ENCODE data around the gene ZDHHC8. TPM values are rescaled to one million over a fixed set of nuclear protein-coding genes. Genes with fewer than 3 reads are reported as not detected.

ZDHHC8 gene
- total RNA-seq, 3 donors from 2014 or later (not counting 1 experiment from before 2014, with no cell fraction given): 64.0 to 75.6 (median 65.3) TPM

GRCh38 chr22:20183823-20184222 is 52.2 kb downstream of the ZDHHC8 start:
- Mint-ChIP-seq H3K36me3 (no peaks in the 10 kb centered on the region), H3K9me3 (no peaks in the 10 kb centered on the region), H3K4me1 (no peaks in the 10 kb centered on the region), H3K4me3 (no peak overlapping the region), H3K27ac (no peak overlapping the region), H3K27me3 (ENCODE audit: low read depth in 2 of 2) (no peaks in the 10 kb centered on the region)
- 83% methylated on average over 6 of the region's 6 CpGs for WGBS (ENCODE audit: insufficient coverage)
- intact Hi-C loops (cut with micrococcal nuclease): no loop called here
- H3K4me1 ChIP-seq (ENCODE audit: control insufficient read depth, insufficient read depth, low read length): no peaks in the 10 kb centered on the region
- H3K27me3 ChIP-seq (ENCODE audit: control insufficient read depth, insufficient read depth, low read length): no peaks in the 10 kb centered on the region
- TF ChIP-seq, protein P1, sequence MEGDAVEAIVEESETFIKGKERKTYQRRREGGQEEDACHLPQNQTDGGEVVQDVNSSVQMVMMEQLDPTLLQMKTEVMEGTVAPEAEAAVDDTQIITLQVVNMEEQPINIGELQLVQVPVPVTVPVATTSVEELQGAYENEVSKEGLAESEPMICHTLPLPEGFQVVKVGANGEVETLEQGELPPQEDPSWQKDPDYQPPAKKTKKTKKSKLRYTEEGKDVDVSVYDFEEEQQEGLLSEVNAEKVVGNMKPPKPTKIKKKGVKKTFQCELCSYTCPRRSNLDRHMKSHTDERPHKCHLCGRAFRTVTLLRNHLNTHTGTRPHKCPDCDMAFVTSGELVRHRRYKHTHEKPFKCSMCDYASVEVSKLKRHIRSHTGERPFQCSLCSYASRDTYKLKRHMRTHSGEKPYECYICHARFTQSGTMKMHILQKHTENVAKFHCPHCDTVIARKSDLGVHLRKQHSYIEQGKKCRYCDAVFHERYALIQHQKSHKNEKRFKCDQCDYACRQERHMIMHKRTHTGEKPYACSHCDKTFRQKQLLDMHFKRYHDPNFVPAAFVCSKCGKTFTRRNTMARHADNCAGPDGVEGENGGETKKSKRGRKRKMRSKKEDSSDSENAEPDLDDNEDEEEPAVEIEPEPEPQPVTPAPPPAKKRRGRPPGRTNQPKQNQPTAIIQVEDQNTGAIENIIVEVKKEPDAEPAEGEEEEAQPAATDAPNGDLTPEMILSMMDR (IDR thresholded peaks at IDR 0.05): no peak
- no peak overlapping the region for H3K27ac ChIP-seq (ENCODE audit: low read length)
- no peak for DNase-seq
- no peak overlapping the region for H3K4me3 ChIP-seq (ENCODE audit: low read length)
- no peaks in the 10 kb centered on the region for H3K36me3 ChIP-seq (ENCODE audit: control insufficient read depth, insufficient read depth, low read length)
- H3K9me3 ChIP-seq (ENCODE audit: control insufficient read depth, insufficient read depth, low read length): no peaks in the 10 kb centered on the region
- ATAC-seq: no peak

DNA sequence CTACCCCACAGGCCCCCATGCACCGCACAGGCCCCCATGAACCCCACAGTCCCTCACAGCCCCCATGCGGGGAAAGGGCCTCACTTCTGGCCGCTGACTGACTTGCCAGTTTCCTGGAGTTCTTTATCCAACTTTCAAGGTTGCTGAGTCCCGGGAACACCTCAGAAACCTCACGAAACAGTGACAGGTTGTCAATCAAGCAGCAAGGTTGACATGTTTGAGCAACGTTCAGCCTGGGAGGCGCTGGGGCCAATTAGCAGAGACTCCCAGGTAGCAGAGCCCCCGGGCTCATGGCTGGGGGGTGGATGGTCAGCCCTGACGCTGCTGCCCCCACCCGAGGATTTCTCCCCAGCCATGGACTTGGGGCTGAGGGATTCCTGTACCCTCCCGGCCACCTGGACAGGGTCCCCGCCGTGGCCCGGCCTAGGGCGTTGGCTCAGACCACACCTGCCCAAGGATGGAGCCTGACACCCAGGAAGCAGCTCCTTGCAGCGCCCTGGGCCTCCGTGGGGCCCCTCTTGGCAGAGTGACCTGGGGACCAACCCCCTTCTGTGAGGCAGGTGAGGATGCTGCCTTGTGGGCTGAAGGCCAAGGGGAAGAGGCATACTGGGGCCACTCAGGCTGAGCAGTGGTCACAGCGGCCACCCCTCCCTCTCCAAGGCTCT is 53.0 kb downstream of the ZDHHC8 start:
- WGBS (ENCODE audit: insufficient coverage): 89% methylated on average over 18 of the region's 18 CpGs

GRCh38 chr22:20185750-20186149 is 54.1 kb downstream of the ZDHHC8 start:
- intact Hi-C loops (cut with micrococcal nuclease): no loop called here

More for the DNA sequence above, 53.0 kb downstream of the ZDHHC8 start:
- Histone ChIP-seq H3K9me3 (ENCODE audit: control insufficient read depth, insufficient read depth, low read length) (no peaks in the 10 kb centered on the region), H3K4me3 (ENCODE audit: low read length) (no peak overlapping the region), H3K36me3 (ENCODE audit: control insufficient read depth, insufficient read depth, low read length) (no peaks in the 10 kb centered on the region), H3K4me1 (ENCODE audit: control insufficient read depth, insufficient read depth, low read length) (no peaks in the 10 kb centered on the region), H3K27ac (ENCODE audit: low read length) (no peak overlapping the region), H3K27me3 (ENCODE audit: control insufficient read depth, insufficient read depth, low read length) (no peaks in the 10 kb centered on the region)
- Mint-ChIP-seq H3K36me3 (no peaks in the 10 kb centered on the region), H3K4me1 (peaks cover 0 to 3% of the 10 kb centered on the region in 2 donors), H3K27ac (no peak overlapping the region), H3K4me3 (no peak overlapping the region), H3K9me3 (no peaks in the 10 kb centered on the region), H3K27me3 (ENCODE audit: low read depth in 2 of 2) (no peaks in the 10 kb centered on the region)
- TF ChIP-seq, protein P1 (IDR thresholded peaks at IDR 0.05): no peak
- intact Hi-C loops (cut with micrococcal nuclease): no loop called here
- DNase-seq: no peak
- no peak for ATAC-seq

More at GRCh38 chr22:20185750-20186149, 54.1 kb downstream of the ZDHHC8 start:
- H3K9me3 Mint-ChIP-seq: no peaks in the 10 kb centered on the region
- ATAC-seq (no peak), DNase-seq (no peak)
- Histone ChIP-seq H3K4me3 (ENCODE audit: low read length) (no peak overlapping the region), H3K4me1 (ENCODE audit: control insufficient read depth, insufficient read depth, low read length) (peaks cover 4% of the 10 kb centered on the region), H3K9me3 (ENCODE audit: control insufficient read depth, insufficient read depth, low read length) (no peaks in the 10 kb centered on the region), H3K27me3 (ENCODE audit: control insufficient read depth, insufficient read depth, low read length) (no peaks in the 10 kb centered on the region), H3K36me3 (ENCODE audit: control insufficient read depth, insufficient read depth, low read length) (no peaks in the 10 kb centered on the region), H3K27ac (ENCODE audit: low read length) (no peak overlapping the region)
- no peak overlapping the region for H3K27ac Mint-ChIP-seq
- TF ChIP-seq, protein P1 (IDR thresholded peaks at IDR 0.05): no peak
- no peak overlapping the region for H3K4me3 Mint-ChIP-seq
- WGBS (ENCODE audit: insufficient coverage): 84% methylated on average over 6 of the region's 6 CpGs
- no peaks in the 10 kb centered on the region for H3K27me3 Mint-ChIP-seq (ENCODE audit: low read depth in 2 of 2)
- H3K36me3 Mint-ChIP-seq: no peaks in the 10 kb centered on the region
- H3K4me1 Mint-ChIP-seq: peaks cover 0 to 6% of the 10 kb centered on the region in 2 donors
